GM19397 (cell line): ENCODE results near the gene FXYD6.

Source experiments
- ATAC-seq: cut with Tn5 transposase; IDR thresholded peaks from one replicate; pipeline ENCODE4 v1.9.1; 2021; ENCODE audit warnings: mild to moderate bottlenecking, moderate library complexity; ENCODE audit not compliant: unreplicated experiment

FXYD6 gene

GRCh38 chr11:117796456-117796871, 80.0 kb downstream of the FXYD6 start:
- ATAC-seq = no peak

- no peak for ATAC-seq
Measured at GRCh38 chr11:117795638-117796455, 80.6 kb downstream of the FXYD6 start.

DNA sequence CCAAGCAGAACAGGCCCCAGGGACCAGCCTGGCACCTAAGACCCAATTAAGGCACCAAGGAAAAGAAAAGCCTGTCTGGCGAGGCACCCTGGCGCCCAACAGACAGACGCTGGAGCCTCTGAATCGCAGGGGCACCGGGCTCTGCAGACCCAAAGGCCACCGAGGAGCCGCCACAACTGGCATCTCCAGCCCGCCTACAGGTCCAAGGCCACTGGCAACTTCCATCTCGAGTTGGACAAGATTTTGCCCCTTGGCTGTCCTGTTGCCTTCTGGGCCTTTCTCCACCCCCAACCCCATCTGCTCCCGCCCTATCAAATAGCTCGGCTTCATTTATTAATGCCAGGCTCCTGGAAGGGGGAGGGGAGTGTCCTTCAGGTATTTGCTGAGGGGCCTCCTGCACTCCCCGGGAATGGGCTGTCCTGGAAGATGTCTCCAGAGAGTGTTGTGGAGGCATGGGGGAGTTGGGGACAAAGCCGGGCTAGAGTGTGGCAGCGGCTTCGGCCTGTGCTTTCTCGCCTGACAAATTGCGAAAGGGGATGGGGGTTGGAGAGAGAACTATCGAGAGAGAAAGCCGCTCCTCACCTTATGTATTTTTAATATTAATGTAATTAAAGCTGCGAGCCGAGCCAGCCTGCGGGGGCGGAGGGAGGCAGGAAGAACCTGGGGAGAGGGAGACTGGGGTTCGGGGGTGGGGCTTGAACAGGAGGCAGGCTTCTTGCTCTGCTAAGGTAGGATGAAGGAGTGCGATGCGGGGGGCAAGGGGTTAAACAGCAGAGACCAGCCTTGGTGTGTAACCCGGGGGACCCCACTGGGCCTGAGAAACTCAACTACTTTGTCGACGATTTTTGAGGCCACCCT, 81.5 kb downstream of the FXYD6 start:
- no peak for ATAC-seq

GRCh38 chr11:117794135-117794534, 82.3 kb downstream of the FXYD6 start:
- no peak for ATAC-seq

GRCh38 chr11:117793583-117793982, 82.9 kb downstream of the FXYD6 start:
- no peak for ATAC-seq

GRCh38 chr11:117792992-117793391, 83.5 kb downstream of the FXYD6 start:
- ATAC-seq = no peak

- ATAC-seq = no peak
Measured at GRCh38 chr11:117792241-117792640, 84.2 kb downstream of the FXYD6 start.

GRCh38 chr11:117790279-117790678, 86.2 kb downstream of the FXYD6 start:
- no peak for ATAC-seq

- no peak for ATAC-seq
Measured at GRCh38 chr11:117789241-117789640, 87.2 kb downstream of the FXYD6 start.
